Measurements from ENCODE around the gene UBR2. TPM values are rescaled to one million over a fixed set of nuclear protein-coding genes. Genes with fewer than 3 reads are reported as not detected.

Gene UBR2
- 8.3 and 9.7 TPM in 2 replicates for total RNA-seq

- peak; percentile 86 for DNase-seq (ENCODE audit: low read depth)
- peak within 1 kb of the TSS; percentile 78 for H3K4me3 ChIP-seq (ENCODE audit: low read depth, low read length)
- TF ChIP-seq CTCF (conservative IDR thresholded peaks at IDR 0.05; ENCODE audit: low read depth, low read length) = peak; percentile 53
These were observed at the start of gene UBR2 for GRCh38 chr6:42563697-42564505. TSS of gene UBR2 (plus strand) at chr6:42564029. CDS start at chr6:42564320, 291 bp downstream.

GRCh38 chr6:42514745-42515144, 49.1 kb upstream of the UBR2 start:
- no peak overlapping the region for H3K4me3 ChIP-seq (ENCODE audit: low read depth, low read length)
- no peak for TF ChIP-seq CTCF (conservative IDR thresholded peaks at IDR 0.05; ENCODE audit: low read depth, low read length)
- DNase-seq (ENCODE audit: low read depth) = no peak

- H3K4me3 ChIP-seq (ENCODE audit: low read depth, low read length) = no peak overlapping the region
- DNase-seq (ENCODE audit: low read depth) = no peak
- no peak for TF ChIP-seq CTCF (conservative IDR thresholded peaks at IDR 0.05; ENCODE audit: low read depth, low read length)
These were observed 44.0 kb upstream of the UBR2 start for GRCh38 chr6:42519779-42520178.

DNA sequence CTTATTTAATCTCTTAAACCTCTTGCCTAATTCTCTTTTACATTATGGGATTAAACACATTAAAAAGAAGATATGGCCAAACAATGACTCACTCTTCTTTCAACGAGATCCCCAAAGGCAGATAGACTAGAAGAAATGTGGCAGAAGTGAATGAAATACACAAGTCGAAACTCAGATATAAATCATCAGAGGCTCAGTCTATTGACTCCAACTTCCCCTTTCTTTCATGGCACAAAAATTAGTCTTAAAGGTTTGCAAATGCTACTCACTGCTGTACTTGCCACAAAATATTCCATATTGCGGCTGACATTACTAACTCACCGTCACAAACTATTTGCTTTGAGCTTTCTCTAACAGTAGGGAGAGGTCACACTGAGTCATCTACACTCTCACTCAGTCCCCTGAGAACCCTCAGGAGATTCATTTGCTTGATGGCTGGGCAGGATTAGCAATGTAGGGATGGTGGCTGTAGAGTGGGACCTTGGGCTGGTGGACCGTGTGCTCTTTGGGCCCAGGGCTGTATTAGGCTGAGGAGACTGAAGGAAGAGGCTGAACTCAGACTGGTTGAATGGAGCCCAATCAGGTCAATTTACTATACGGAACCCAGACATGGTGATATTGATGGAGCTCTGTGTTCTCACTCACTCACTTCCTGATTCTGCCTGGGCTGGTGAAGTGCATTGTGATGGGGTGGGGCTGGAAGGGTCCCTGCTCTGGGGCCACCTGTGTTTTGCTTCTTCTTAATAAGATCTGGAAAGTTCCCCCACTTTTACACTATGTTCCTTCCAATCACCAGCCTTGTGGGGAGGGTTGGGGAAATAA, 42.8 kb upstream of the UBR2 start:
- no peak for DNase-seq (ENCODE audit: low read depth)
- no peak for TF ChIP-seq CTCF (conservative IDR thresholded peaks at IDR 0.05; ENCODE audit: low read depth, low read length)
- no peak overlapping the region for H3K4me3 ChIP-seq (ENCODE audit: low read depth, low read length)

- H3K4me3 ChIP-seq (ENCODE audit: low read depth, low read length) = no peak overlapping the region
- DNase-seq (ENCODE audit: low read depth) = no peak
- no peak for TF ChIP-seq CTCF (conservative IDR thresholded peaks at IDR 0.05; ENCODE audit: low read depth, low read length)
These were observed 41.8 kb upstream of the UBR2 start for GRCh38 chr6:42522036-42522435.

- no peak overlapping the region for H3K4me3 ChIP-seq (ENCODE audit: low read depth, low read length)
- no peak for DNase-seq (ENCODE audit: low read depth)
- TF ChIP-seq CTCF (conservative IDR thresholded peaks at IDR 0.05; ENCODE audit: low read depth, low read length) = no peak
These were observed 40.7 kb upstream of the UBR2 start for GRCh38 chr6:42522942-42523814.

Data from epithelial cell of proximal tubule (primary cell).